HS-27A (cell line): ENCODE data around the gene CNTD1.
"Not testable (repeated sequence)": the region's sequence is repeated elsewhere in the genome, so short reads cannot be mapped to it uniquely, and the experiment has no call there.

ENCODE experiments used
- DNase-seq: peaks from one replicate; pipeline ENCODE4 v3.0.0-alpha.2; 2012; ENCODE audit warnings: low read depth, missing footprints

Gene CNTD1

GRCh38 chr17:42845556-42845917, 46.9 kb downstream of the CNTD1 start:
- no peak for DNase-seq

- DNase-seq, result no peak
Observed at GRCh38 chr17:42845918-42846593, 47.4 kb downstream of the CNTD1 start.

GRCh38 chr17:42846594-42847280, 48.1 kb downstream of the CNTD1 start:
- DNase-seq, result no peak

- no peak for DNase-seq
Observed at GRCh38 chr17:42848093-42848492, 49.4 kb downstream of the CNTD1 start.

- DNase-seq, result no peak
Observed at GRCh38 chr17:42849031-42849430, 50.4 kb downstream of the CNTD1 start.

GRCh38 chr17:42849451-42850181, 51.0 kb downstream of the CNTD1 start:
- DNase-seq, result no peak

GRCh38 chr17:42850954-42851353, 52.3 kb downstream of the CNTD1 start, which contains the start of gene AOC3:
Gene AOC3 (plus strand): TSS chr17:42851199. CDS start chr17:42851344, 145 bp downstream.
- DNase-seq, result no peak

GRCh38 chr17:42851371-42852240, 52.9 kb downstream of the CNTD1 start:
- DNase-seq, result not testable (repeated sequence)

GRCh38 chr17:42852351-42852750, 53.7 kb downstream of the CNTD1 start:
- DNase-seq, result no peak

GRCh38 chr17:42853004-42853403, 54.3 kb downstream of the CNTD1 start:
- DNase-seq, result no peak

GRCh38 chr17:42853597-42853967, 54.9 kb downstream of the CNTD1 start:
- DNase-seq, result no peak

GRCh38 chr17:42853968-42854790, 55.5 kb downstream of the CNTD1 start:
- no peak for DNase-seq

- DNase-seq, result no peak
Observed at GRCh38 chr17:42855048-42855596, 56.5 kb downstream of the CNTD1 start.

- DNase-seq, result not testable (repeated sequence)
Observed at GRCh38 chr17:42856093-42856492, 57.4 kb downstream of the CNTD1 start.

- not testable (repeated sequence) for DNase-seq
Observed at GRCh38 chr17:42856516-42856915, 57.9 kb downstream of the CNTD1 start.

GRCh38 chr17:42857389-42857788, 58.7 kb downstream of the CNTD1 start:
- DNase-seq, result no peak
